WTC11 (cell line): Measurements from ENCODE around the gene FBXL4. TPM values are rescaled to one million over a fixed set of nuclear protein-coding genes. Genes with fewer than 3 reads are reported as not detected.

Source experiments
- ATAC-seq: fragments of 200-7000 bp; cut with Tn5 transposase; 2 replicates; pipeline ENCODE4 v1.10.0; 2021; ENCODE audit warnings: mild to moderate bottlenecking, moderate library complexity
- CTCF ChIA-PET: fragments of 300-600 bp; sonication (Branson Sonifier 250); formaldehyde crosslinking; loops from one replicate; lab custom pipeline; 2021; ENCODE audit warnings: antibody characterized with exemption; lab: Charles Lee
- POLR2A ChIA-PET: fragments of 350-600 bp; sonication (Branson Sonifier 250); formaldehyde crosslinking; loops from one replicate; lab custom pipeline; 2021; ENCODE audit warnings: antibody characterized with exemption; lab: Charles Lee
- DNase-seq: peaks from one replicate; pipeline ENCODE4 v3.0.0; 2021; ENCODE audit warnings: low spot score
- H3K27ac Mint-ChIP-seq: 2 replicates; pipeline ENCODE4 v1.8.0; 2021; ENCODE audit warnings: mixed read lengths
- H3K27me3 Mint-ChIP-seq: 2 replicates; pipeline ENCODE4 v1.8.0; 2021; ENCODE audit warnings: low read depth, mild to moderate bottlenecking, moderate library complexity, mixed read lengths
- H3K36me3 Mint-ChIP-seq: 2 replicates; pipeline ENCODE4 v1.8.0; 2021; ENCODE audit warnings: mixed read lengths
- H3K4me1 Mint-ChIP-seq: 2 replicates; pipeline ENCODE4 v1.8.0; 2022; ENCODE audit warnings: mixed read lengths
- H3K4me3 Mint-ChIP-seq: 2 replicates; pipeline ENCODE4 v1.8.0; 2021; ENCODE audit warnings: mild to moderate bottlenecking, moderate library complexity, mixed read lengths
- H3K9me3 Mint-ChIP-seq: 2 replicates; pipeline ENCODE4 v1.8.0; 2021; ENCODE audit warnings: mixed read lengths
- ETV6 ChIP-seq: sonication (generic); formaldehyde crosslinking; IDR thresholded peaks from 2 replicates; pipeline ENCODE4 v1.8.1; 2022; ENCODE audit warnings: mild to moderate bottlenecking, missing genetic modification reagents
- FOXJ3 ChIP-seq: sonication (generic); formaldehyde crosslinking; IDR thresholded peaks from 2 replicates; pipeline ENCODE4 v1.9.0; 2021; ENCODE audit warnings: missing genetic modification reagents, mild to moderate bottlenecking, borderline replicate concordance
- FOXK1 ChIP-seq: sonication (generic); formaldehyde crosslinking; IDR thresholded peaks from 2 replicates; pipeline ENCODE4 v1.8.0; 2022; ENCODE audit warnings: mild to moderate bottlenecking, moderate library complexity, missing genetic modification reagents
- FOXP1 ChIP-seq: sonication (generic); formaldehyde crosslinking; IDR thresholded peaks from 2 replicates; pipeline ENCODE4 v1.8.0; 2022; ENCODE audit warnings: missing genetic modification reagents, mild to moderate bottlenecking, moderate library complexity, borderline replicate concordance
- GTF2I ChIP-seq: fragments of 250-450 bp; sonication (Bioruptor Pico); conservative IDR thresholded peaks from 2 replicates; pipeline ENCODE4 v1.4.0; 2021; ENCODE audit warnings: mild to moderate bottlenecking
- KAT7 ChIP-seq: sonication (generic); formaldehyde crosslinking; IDR thresholded peaks from 2 replicates; pipeline ENCODE4 v1.8.1; 2023; ENCODE audit warnings: missing genetic modification reagents, mild to moderate bottlenecking, borderline replicate concordance
- MXD4 ChIP-seq: fragments of 250-450 bp; sonication (Bioruptor Pico); IDR thresholded peaks from 2 replicates; pipeline ENCODE4 v1.8.0; 2021; ENCODE audit warnings: mild to moderate bottlenecking, moderate library complexity, borderline replicate concordance
- NFYB ChIP-seq: sonication (generic); formaldehyde crosslinking; conservative IDR thresholded peaks from 2 replicates; pipeline ENCODE4 v1.8.0; 2022; ENCODE audit warnings: low read depth, missing genetic modification reagents
- PRRX2 ChIP-seq: fragments of 250-450 bp; sonication (Bioruptor Pico); IDR thresholded peaks from 2 replicates; pipeline ENCODE4 v1.8.0; 2021; ENCODE audit warnings: mild to moderate bottlenecking
- SOX15 ChIP-seq: fragments of 250-450 bp; sonication (Bioruptor Pico); IDR thresholded peaks from 2 replicates; pipeline ENCODE4 v1.9.0; 2021; ENCODE audit warnings: mild to moderate bottlenecking
- TEAD4 ChIP-seq: sonication (generic); formaldehyde crosslinking; IDR thresholded peaks from 2 replicates; pipeline ENCODE4 v1.8.0; 2022; ENCODE audit warnings: mild to moderate bottlenecking, missing genetic modification reagents
- ZNF121 ChIP-seq: sonication (generic); formaldehyde crosslinking; IDR thresholded peaks from 2 replicates; pipeline ENCODE4 v1.8.0; 2023; ENCODE audit warnings: missing genetic modification reagents
- ZNF396 ChIP-seq: fragments of 250-450 bp; sonication (Bioruptor Pico); IDR thresholded peaks from 2 replicates; pipeline ENCODE4 v1.8.0; 2021; ENCODE audit warnings: mild to moderate bottlenecking, moderate library complexity, borderline replicate concordance
- ZNF423 ChIP-seq: fragments of 250-450 bp; sonication (Bioruptor Pico); IDR thresholded peaks from 2 replicates; pipeline ENCODE4 v2.1.2; 2022; ENCODE audit warnings: mild to moderate bottlenecking, moderate library complexity
- total RNA-seq: library from RNA; stranded (reverse); gene quantifications from 3 replicates; pipeline ENCODE4 v1.2.3, GENCODE V29; 2021
- TF ChIP-seq, protein P1 (sequence below): sonication (generic); formaldehyde crosslinking; IDR thresholded peaks from 2 replicates; pipeline ENCODE4 v1.8.1; 2022; ENCODE audit warnings: mild to moderate bottlenecking, missing genetic modification reagents, moderate library complexity, borderline replicate concordance
- TF ChIP-seq, protein P2 (sequence below): sonication (generic); formaldehyde crosslinking; IDR thresholded peaks from 2 replicates; pipeline ENCODE4 v1.8.0; 2022; ENCODE audit warnings: missing genetic modification reagents
- TF ChIP-seq, protein P3 (sequence below): fragments of 250-450 bp; sonication (Bioruptor Pico); IDR thresholded peaks from 2 replicates; pipeline ENCODE4 v1.9.0; 2021; ENCODE audit warnings: moderate library complexity, mild to moderate bottlenecking, inconsistent platforms, borderline replicate concordance
- TF ChIP-seq, protein P4 (sequence below): sonication (generic); formaldehyde crosslinking; IDR thresholded peaks from 2 replicates; pipeline ENCODE4 v1.8.1; 2023; ENCODE audit warnings: mild to moderate bottlenecking, missing genetic modification reagents, moderate library complexity
- TF ChIP-seq, protein P5 (sequence below): sonication (generic); formaldehyde crosslinking; IDR thresholded peaks from 2 replicates; pipeline ENCODE4 v1.8.1; 2023; ENCODE audit warnings: mild to moderate bottlenecking, moderate library complexity, missing genetic modification reagents

FBXL4 gene
- total RNA-seq, 1 experiment from 2014 or later = 10.3 TPM

DNA sequence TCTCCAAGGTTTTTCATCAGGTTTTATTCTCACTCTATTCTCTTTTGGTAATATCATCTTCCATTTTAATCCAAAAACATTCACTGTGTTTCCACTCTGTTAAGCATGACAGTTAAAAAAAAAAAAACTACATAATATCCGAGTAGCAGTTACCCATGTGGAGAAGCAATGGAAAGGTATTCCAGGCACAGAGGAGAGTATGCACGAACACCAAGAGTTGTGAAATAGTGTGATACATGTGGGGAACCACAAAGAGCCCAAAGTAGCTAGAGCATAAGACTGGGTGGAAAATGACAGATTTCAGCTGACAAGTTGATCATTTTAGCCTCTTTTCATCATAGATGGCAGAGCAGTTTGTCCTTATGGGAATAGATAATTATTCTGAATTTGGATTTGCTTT is 19.9 kb upstream of the FBXL4 start:
- Mint-ChIP-seq H3K9me3 (peaks cover 7% of the 10 kb centered on the region), H3K36me3 (no peaks in the 10 kb centered on the region; the same call in 1 of the 2 replicates), H3K4me3 (no peak overlapping the region), H3K27ac (no peak overlapping the region), H3K27me3 (no peaks in the 10 kb centered on the region; the same call in 1 of the 2 replicates), H3K4me1 (peaks cover 15% of the 10 kb centered on the region)
- DNase-seq (no peak), ATAC-seq (no peak)
- TF ChIP-seq FOXP1 (CRISPR knock-in tag) = no peak
- TF ChIP-seq TEAD4 = no peak
- TF ChIP-seq ETV6 (CRISPR knock-in tag) = no peak
- TF ChIP-seq, protein P1, sequence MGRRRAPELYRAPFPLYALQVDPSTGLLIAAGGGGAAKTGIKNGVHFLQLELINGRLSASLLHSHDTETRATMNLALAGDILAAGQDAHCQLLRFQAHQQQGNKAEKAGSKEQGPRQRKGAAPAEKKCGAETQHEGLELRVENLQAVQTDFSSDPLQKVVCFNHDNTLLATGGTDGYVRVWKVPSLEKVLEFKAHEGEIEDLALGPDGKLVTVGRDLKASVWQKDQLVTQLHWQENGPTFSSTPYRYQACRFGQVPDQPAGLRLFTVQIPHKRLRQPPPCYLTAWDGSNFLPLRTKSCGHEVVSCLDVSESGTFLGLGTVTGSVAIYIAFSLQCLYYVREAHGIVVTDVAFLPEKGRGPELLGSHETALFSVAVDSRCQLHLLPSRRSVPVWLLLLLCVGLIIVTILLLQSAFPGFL (CRISPR knock-in tag) = no peak
- no peak for TF ChIP-seq PRRX2 (CRISPR knock-in tag)
- no peak for TF ChIP-seq MXD4 (CRISPR knock-in tag)
- no peak for TF ChIP-seq ZNF121 (CRISPR knock-in tag)
- no peak for TF ChIP-seq ZNF423 (CRISPR knock-in tag)
- no peak for TF ChIP-seq FOXK1
- TF ChIP-seq, protein P2, sequence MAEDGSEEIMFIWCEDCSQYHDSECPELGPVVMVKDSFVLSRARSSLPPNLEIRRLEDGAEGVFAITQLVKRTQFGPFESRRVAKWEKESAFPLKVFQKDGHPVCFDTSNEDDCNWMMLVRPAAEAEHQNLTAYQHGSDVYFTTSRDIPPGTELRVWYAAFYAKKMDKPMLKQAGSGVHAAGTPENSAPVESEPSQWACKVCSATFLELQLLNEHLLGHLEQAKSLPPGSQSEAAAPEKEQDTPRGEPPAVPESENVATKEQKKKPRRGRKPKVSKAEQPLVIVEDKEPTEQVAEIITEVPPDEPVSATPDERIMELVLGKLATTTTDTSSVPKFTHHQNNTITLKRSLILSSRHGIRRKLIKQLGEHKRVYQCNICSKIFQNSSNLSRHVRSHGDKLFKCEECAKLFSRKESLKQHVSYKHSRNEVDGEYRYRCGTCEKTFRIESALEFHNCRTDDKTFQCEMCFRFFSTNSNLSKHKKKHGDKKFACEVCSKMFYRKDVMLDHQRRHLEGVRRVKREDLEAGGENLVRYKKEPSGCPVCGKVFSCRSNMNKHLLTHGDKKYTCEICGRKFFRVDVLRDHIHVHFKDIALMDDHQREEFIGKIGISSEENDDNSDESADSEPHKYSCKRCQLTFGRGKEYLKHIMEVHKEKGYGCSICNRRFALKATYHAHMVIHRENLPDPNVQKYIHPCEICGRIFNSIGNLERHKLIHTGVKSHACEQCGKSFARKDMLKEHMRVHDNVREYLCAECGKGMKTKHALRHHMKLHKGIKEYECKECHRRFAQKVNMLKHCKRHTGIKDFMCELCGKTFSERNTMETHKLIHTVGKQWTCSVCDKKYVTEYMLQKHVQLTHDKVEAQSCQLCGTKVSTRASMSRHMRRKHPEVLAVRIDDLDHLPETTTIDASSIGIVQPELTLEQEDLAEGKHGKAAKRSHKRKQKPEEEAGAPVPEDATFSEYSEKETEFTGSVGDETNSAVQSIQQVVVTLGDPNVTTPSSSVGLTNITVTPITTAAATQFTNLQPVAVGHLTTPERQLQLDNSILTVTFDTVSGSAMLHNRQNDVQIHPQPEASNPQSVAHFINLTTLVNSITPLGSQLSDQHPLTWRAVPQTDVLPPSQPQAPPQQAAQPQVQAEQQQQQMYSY (CRISPR knock-in tag) = no peak
- TF ChIP-seq NFYB (CRISPR knock-in tag) = no peak
- TF ChIP-seq GTF2I (CRISPR knock-in tag) = no peak
- no peak for TF ChIP-seq FOXJ3 (CRISPR knock-in tag)
- no peak for TF ChIP-seq KAT7 (CRISPR knock-in tag)
- TF ChIP-seq, protein P3, sequence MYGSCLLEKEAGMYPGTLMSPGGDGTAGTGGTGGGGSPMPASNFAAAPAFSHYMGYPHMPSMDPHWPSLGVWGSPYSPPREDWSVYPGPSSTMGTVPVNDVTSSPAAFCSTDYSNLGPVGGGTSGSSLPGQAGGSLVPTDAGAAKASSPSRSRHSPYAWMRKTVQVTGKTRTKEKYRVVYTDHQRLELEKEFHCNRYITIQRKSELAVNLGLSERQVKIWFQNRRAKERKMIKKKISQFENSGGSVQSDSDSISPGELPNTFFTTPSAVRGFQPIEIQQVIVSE (CRISPR knock-in tag) = no peak
- TF ChIP-seq, protein P4, sequence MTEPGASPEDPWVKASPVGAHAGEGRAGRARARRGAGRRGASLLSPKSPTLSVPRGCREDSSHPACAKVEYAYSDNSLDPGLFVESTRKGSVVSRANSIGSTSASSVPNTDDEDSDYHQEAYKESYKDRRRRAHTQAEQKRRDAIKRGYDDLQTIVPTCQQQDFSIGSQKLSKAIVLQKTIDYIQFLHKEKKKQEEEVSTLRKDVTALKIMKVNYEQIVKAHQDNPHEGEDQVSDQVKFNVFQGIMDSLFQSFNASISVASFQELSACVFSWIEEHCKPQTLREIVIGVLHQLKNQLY (CRISPR knock-in tag) = no peak
- ChIA-PET CTCF (no interaction called here), POLR2A (no interaction called here)

DNA sequence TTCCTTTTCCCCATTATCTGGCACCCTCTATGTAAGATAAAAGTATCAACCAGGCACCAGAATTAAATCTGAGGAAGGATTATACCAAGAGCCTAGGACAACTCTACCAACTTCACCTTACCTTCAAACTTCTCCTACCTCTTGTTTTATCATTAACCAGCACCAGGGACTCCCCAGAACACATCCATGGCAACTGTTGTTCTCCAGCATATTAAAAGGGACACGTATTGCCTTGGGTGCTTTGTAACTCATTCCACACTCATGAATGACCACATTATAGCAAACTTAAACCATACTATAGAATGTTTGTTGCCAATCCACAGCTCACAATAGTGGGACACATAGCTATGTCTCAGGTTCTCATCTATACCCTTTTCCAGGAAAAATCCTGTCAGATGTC is 11.9 kb upstream of the FBXL4 start:
- H3K4me1 Mint-ChIP-seq = no peaks in the 10 kb centered on the region
- DNase-seq (no peak), ATAC-seq (no peak)
- ChIA-PET CTCF (interaction anchor here (1.4 kb wide), 1 partner anchor 160 kb away, joined by 3 read pairs; no protein-coding TSS in a partner anchor), POLR2A (no interaction called here)
- TF ChIP-seq SOX15 = no peak
- TF ChIP-seq ZNF396 = no peak
- TF ChIP-seq, protein P5, sequence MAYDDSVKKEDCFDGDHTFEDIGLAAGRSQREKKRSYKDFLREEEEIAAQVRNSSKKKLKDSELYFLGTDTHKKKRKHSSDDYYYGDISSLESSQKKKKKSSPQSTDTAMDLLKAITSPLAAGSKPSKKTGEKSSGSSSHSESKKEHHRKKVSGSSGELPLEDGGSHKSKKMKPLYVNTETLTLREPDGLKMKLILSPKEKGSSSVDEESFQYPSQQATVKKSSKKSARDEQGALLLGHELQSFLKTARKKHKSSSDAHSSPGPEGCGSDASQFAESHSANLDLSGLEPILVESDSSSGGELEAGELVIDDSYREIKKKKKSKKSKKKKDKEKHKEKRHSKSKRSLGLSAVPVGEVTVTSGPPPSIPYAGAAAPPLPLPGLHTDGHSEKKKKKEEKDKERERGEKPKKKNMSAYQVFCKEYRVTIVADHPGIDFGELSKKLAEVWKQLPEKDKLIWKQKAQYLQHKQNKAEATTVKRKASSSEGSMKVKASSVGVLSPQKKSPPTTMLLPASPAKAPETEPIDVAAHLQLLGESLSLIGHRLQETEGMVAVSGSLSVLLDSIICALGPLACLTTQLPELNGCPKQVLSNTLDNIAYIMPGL (CRISPR knock-in tag) = no peak
- TF ChIP-seq, protein P2 (CRISPR knock-in tag) = no peak
- no peak for TF ChIP-seq TEAD4
- no peaks in the 10 kb centered on the region for H3K36me3 Mint-ChIP-seq
- H3K27me3 Mint-ChIP-seq = no peaks in the 10 kb centered on the region; the same call in 1 of the 2 replicates
- H3K4me3 Mint-ChIP-seq = no peak overlapping the region
- no peak overlapping the region for H3K27ac Mint-ChIP-seq
- no peaks in the 10 kb centered on the region for H3K9me3 Mint-ChIP-seq
